Measurements from ENCODE around the gene SORD. TPM values are rescaled to one million over a fixed set of nuclear protein-coding genes. Genes with fewer than 3 reads are reported as not detected.

The SORD gene
- 10.7 and 28.3 TPM in 2 replicates for total RNA-seq

DNA sequence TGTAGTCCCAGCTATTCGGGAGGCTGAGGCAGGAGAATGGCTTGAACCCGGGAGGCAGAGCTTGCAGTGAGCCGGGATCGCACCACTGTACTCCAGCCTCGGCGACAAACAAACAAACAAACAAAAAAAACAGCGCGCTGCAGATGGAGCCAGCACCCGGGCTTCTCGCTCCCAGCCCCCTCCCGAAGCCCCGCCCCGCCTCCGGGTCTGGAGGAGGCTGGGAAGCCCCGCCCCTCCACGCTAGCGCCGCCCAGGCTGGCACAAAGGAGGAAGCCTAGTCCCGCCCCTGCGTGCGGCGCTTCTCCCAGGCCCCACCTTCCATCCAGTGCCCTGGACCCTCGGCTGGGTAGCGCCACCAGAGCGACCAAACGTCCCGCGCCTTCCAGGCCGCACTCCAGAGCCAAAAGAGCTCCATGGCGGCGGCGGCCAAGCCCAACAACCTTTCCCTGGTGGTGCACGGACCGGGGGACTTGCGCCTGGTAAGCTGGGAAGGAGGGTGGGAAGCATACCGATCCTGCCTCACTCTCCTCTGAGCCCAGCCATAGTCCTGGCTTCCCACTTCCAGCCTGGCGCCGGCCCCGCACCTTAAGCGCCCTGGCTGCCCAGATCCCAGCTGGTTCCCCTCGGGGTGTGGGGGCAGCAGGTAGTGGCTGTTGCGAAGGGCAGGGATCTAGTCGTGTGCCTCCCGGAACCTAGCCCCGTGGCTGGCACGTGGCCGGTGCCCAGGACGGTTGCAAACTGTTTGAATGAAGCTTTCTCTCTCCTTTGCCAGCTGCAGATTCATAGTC is at the start of gene SORD:
TSS of gene SORD (plus strand) at position 325 of the 788 bp plus-strand sequence. CDS start at position 414, 89 bp downstream.

GRCh38 chr15:45114076-45114750 is 91.2 kb downstream of the SORD start, which contains the start of the genes DUOX2 and DUOXA2:
Gene DUOX2, minus strand, starts transcription at chr15:45114172. Its CDS starts 761 bp downstream, at chr15:45113411.
Gene DUOXA2, plus strand, starts transcription at chr15:45114326. Its CDS starts 280 bp downstream, at chr15:45114606.

Other genes with a start within 250 kb of the SORD start
- not detected in 2 replicates for gene TERB2, start 66.5 kb upstream of the SORD start, total RNA-seq
- 0.05 TPM in 1 of 2 replicates, not detected in the other for gene DUOX2, start 91.0 kb downstream of the SORD start, total RNA-seq
- not detected in 2 replicates for gene DUOXA2, start 91.1 kb downstream of the SORD start, total RNA-seq
- not detected in 2 replicates for gene DUOXA1, start 106.7 kb downstream of the SORD start, total RNA-seq
- gene DUOX1, start 106.8 kb downstream of the SORD start, total RNA-seq = not detected in 2 replicates
- gene SHF, start 164.8 kb downstream of the SORD start, total RNA-seq = 1.5 TPM in 2 replicates
- not detected in 2 replicates for gene SLC28A2, start 229.0 kb downstream of the SORD start, total RNA-seq